ENCODE data around the gene CORO6.

The CORO6 gene

GRCh38 chr17:29597361-29598172 lies 25.1 kb downstream of the CORO6 start:
- TF ChIP-seq, protein P1, sequence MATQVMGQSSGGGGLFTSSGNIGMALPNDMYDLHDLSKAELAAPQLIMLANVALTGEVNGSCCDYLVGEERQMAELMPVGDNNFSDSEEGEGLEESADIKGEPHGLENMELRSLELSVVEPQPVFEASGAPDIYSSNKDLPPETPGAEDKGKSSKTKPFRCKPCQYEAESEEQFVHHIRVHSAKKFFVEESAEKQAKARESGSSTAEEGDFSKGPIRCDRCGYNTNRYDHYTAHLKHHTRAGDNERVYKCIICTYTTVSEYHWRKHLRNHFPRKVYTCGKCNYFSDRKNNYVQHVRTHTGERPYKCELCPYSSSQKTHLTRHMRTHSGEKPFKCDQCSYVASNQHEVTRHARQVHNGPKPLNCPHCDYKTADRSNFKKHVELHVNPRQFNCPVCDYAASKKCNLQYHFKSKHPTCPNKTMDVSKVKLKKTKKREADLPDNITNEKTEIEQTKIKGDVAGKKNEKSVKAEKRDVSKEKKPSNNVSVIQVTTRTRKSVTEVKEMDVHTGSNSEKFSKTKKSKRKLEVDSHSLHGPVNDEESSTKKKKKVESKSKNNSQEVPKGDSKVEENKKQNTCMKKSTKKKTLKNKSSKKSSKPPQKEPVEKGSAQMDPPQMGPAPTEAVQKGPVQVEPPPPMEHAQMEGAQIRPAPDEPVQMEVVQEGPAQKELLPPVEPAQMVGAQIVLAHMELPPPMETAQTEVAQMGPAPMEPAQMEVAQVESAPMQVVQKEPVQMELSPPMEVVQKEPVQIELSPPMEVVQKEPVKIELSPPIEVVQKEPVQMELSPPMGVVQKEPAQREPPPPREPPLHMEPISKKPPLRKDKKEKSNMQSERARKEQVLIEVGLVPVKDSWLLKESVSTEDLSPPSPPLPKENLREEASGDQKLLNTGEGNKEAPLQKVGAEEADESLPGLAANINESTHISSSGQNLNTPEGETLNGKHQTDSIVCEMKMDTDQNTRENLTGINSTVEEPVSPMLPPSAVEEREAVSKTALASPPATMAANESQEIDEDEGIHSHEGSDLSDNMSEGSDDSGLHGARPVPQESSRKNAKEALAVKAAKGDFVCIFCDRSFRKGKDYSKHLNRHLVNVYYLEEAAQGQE (IDR thresholded peaks at IDR 0.05; ENCODE audit: insufficient read depth in 1 of 2, low read depth in 2 of 2, low read length in 2 of 2) = no peak
- TF ChIP-seq POLR2AphosphoS5 (IDR thresholded peaks at IDR 0.05; ENCODE audit: low read depth, low read length) = no peak
- TF ChIP-seq FOXP2 (optimal IDR thresholded peaks at IDR 0.05; ENCODE audit: borderline replicate concordance, extremely low read depth, extremely low read length, insufficient read depth) = no peak
- no peak for TF ChIP-seq TAF1 (IDR thresholded peaks at IDR 0.05; ENCODE audit: borderline replicate concordance, insufficient read depth, low read length)
- TF ChIP-seq SIN3A (IDR thresholded peaks at IDR 0.05; ENCODE audit: borderline replicate concordance, insufficient read depth, low read length) = no peak

DNA sequence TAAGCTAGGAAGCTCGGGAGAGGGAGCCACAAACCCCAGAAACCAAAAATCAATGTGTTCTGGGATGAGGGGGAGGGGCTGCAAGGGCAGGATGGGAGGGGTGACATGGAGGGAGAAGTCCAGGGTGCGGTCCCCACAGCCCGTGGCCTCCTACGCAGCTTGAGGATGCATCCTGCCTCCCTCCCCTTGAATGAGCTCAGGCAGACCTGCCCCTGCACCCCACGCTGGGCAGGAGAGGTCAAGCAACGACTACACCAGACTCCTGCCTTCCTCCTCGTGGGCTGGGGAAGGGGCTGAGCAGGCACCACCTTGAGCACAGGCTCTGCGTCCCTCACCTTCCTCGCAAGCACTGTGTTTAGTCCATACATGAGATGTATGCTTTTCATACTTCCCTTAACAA lies 25.9 kb downstream of the CORO6 start:
- no peak for TF ChIP-seq TAF1 (IDR thresholded peaks at IDR 0.05; ENCODE audit: borderline replicate concordance, insufficient read depth, low read length)
- TF ChIP-seq, protein P1 (IDR thresholded peaks at IDR 0.05; ENCODE audit: insufficient read depth in 1 of 2, low read depth in 2 of 2, low read length in 2 of 2) = no peak
- no peak for TF ChIP-seq SIN3A (IDR thresholded peaks at IDR 0.05; ENCODE audit: borderline replicate concordance, insufficient read depth, low read length)
- TF ChIP-seq POLR2AphosphoS5 (IDR thresholded peaks at IDR 0.05; ENCODE audit: low read depth, low read length) = no peak
- TF ChIP-seq FOXP2 (optimal IDR thresholded peaks at IDR 0.05; ENCODE audit: borderline replicate concordance, extremely low read depth, extremely low read length, insufficient read depth) = no peak

- TF ChIP-seq FOXP2 (optimal IDR thresholded peaks at IDR 0.05; ENCODE audit: borderline replicate concordance, extremely low read depth, extremely low read length, insufficient read depth) (no peak), POLR2AphosphoS5 (IDR thresholded peaks at IDR 0.05; ENCODE audit: low read depth, low read length) (no peak), SIN3A (IDR thresholded peaks at IDR 0.05; ENCODE audit: borderline replicate concordance, insufficient read depth, low read length) (no peak), TAF1 (IDR thresholded peaks at IDR 0.05; ENCODE audit: borderline replicate concordance, insufficient read depth, low read length) (no peak)
- TF ChIP-seq, protein P1 (IDR thresholded peaks at IDR 0.05; ENCODE audit: insufficient read depth in 1 of 2, low read depth in 2 of 2, low read length in 2 of 2) = no peak
Observed at GRCh38 chr17:29595943-29596774, 26.6 kb downstream of the CORO6 start.

GRCh38 chr17:29595107-29595942 lies 27.4 kb downstream of the CORO6 start:
- TF ChIP-seq, protein P1 (IDR thresholded peaks at IDR 0.05; ENCODE audit: insufficient read depth in 1 of 2, low read depth in 2 of 2, low read length in 2 of 2) = no peak
- no peak for TF ChIP-seq POLR2AphosphoS5 (IDR thresholded peaks at IDR 0.05; ENCODE audit: low read depth, low read length)
